Choroid plexus epithelial cell (primary cell): ENCODE measurements around the gene DDX23.

Experiments used
- DNase-seq: peaks from one replicate; pipeline ENCODE4 v3.0.0-alpha.2; 2010; ENCODE audit warnings: low read depth
- H3K4me3 ChIP-seq: 2 replicates; pipeline ENCODE4 v1.5.1; 2011; ENCODE audit warnings: low read depth, mild to moderate bottlenecking, control low read depth, low read length, moderate library complexity
- CTCF ChIP-seq: conservative IDR thresholded peaks from 2 replicates; pipeline ENCODE4 v1.5.1; 2011; ENCODE audit warnings: low read depth, mild to moderate bottlenecking, control low read depth, inconsistent platforms, low read length, moderate library complexity

The DDX23 gene

DNA sequence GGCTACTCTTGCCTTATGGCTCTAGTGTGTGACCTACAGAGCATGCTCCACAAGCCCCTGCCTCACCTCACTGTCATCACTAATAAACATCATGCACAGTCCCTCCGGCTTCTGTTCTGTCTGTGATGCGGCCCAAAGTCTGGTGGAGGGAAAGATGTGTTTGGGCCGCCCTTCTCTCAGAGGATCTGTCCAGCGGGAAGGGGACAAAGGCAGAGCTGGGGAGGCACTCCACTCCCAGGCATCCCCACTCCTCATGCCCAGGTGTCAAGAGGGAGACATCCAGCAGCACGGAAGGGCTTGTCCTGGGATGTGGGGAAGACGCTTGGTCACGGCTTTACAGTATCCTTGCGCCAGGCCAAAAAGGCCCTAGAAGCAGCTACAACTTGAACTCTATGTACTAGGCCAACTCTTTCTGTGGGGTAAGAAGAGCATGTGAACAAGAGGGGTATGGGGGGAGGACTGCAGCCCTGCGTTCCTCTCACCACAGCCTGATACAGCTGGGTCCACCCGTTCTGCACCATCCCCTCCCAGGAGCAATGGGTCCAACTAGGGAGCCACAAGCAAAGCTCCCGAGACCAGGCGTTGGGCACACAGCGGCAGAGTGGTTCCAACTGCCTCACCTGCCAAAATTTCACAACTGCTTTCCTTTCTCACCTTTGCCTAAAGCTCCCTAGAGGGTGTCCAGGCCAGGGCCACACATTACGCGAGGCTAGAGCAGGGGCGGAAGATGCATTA lies 23.0 kb downstream of the DDX23 start:
- TF ChIP-seq CTCF, result no peak
- no peak for DNase-seq
- H3K4me3 ChIP-seq, result no peak overlapping the region

GRCh38 chr12:48828293-48828692 lies 23.7 kb downstream of the DDX23 start:
- DNase-seq, result no peak
- TF ChIP-seq CTCF, result no peak

DNA sequence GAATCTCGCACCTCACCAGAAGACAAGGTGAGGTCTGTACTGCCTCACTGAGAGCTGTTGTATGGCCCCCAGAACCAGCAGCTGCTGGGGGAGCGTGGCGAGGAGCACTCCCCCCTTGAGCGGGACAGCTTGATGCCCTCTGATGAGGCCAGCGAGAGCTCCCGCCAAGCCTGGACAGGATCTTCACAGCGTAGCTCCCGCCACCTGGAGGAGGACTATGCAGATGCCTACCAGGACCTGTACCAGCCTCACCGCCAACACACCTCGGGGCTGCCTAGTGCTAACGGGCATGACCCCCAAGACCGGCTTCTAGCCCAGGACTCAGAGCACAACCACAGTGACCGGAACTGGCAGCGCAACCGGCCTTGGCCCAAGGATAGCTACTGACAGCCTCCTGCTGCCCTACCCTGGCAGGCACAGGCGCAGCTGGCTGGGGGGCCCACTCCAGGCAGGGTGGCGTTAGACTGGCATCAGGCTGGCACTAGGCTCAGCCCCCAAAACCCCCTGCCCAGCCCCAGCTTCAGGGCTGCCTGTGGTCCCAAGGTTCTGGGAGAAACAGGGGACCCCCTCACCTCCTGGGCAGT lies 24.4 kb downstream of the DDX23 start:
- TF ChIP-seq CTCF, result no peak
- no peak for DNase-seq
- H3K4me3 ChIP-seq, result no peak overlapping the region

More at GRCh38 chr12:48828293-48828692, 23.7 kb downstream of the DDX23 start:
- no peak overlapping the region for H3K4me3 ChIP-seq

DNA sequence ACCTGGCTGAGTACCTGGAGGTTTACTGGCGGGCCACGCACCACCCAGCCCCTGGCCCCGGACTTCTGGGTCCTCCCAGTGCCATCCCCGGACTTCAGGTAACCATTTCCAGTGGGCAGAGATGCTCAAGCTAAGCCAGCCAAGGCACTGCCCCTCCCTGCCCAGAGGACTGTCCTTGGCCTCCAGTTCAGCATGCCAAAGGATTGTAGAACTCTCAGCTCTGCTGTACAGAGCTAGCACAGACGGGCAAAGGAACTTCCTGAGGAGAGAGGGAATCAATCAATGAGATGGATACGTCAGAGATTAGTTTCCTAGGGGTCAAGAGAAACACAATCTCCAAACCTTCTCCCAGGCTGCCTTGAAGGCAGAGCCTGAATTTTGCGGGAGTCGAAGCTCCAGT lies 24.9 kb downstream of the DDX23 start:
- DNase-seq, result no peak
- TF ChIP-seq CTCF, result no peak
- no peak overlapping the region for H3K4me3 ChIP-seq

GRCh38 chr12:48826209-48826855 lies 25.6 kb downstream of the DDX23 start:
- TF ChIP-seq CTCF, result no peak
- DNase-seq, result no peak
- no peak overlapping the region for H3K4me3 ChIP-seq

DNA sequence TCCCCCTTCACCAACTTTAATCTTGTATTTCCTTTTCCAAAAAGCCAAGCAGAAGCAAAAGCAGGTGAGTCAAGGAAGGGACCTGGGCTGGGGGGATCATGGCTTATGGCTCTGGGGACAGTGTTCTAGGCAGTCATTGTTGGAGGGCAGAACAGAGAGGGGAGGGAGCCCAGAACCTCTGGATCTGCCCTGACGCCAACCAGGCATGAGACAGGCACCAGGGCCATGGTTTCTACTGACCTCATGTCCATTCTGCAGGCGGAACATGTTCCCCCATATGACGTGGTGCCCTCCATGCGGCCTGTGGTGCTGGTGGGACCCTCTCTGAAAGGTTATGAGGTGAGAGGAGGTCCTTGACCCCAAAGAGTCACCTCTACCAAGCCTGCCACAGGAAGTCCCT lies 27.1 kb downstream of the DDX23 start:
- DNase-seq, result no peak
- no peak overlapping the region for H3K4me3 ChIP-seq
- no peak for TF ChIP-seq CTCF
